ENCODE data around the gene TNRC6A.

DNA sequence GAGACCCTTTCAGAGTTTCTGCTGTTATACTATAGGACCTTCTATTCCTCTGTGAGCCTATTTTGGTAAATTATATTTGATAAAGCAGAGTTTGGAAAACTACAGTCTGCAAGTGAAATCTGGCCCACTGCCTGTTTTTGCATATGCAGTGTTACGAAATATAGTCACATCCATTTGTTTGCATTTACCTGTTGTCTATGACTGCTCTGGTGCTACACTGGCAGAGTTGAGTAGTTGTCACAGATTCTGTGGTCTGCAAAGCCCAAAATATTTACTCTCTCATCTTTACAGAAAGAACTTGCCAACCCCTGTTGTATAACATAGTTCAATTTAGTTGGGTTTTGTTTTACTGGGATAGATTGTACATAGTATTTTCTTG, 42.3 kb downstream of the TNRC6A start:
- TF ChIP-seq, protein P1, sequence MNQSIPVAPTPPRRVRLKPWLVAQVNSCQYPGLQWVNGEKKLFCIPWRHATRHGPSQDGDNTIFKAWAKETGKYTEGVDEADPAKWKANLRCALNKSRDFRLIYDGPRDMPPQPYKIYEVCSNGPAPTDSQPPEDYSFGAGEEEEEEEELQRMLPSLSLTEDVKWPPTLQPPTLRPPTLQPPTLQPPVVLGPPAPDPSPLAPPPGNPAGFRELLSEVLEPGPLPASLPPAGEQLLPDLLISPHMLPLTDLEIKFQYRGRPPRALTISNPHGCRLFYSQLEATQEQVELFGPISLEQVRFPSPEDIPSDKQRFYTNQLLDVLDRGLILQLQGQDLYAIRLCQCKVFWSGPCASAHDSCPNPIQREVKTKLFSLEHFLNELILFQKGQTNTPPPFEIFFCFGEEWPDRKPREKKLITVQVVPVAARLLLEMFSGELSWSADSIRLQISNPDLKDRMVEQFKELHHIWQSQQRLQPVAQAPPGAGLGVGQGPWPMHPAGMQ (IDR thresholded peaks at IDR 0.05; ENCODE audit: borderline replicate concordance): no peak
- TF ChIP-seq, protein P2, sequence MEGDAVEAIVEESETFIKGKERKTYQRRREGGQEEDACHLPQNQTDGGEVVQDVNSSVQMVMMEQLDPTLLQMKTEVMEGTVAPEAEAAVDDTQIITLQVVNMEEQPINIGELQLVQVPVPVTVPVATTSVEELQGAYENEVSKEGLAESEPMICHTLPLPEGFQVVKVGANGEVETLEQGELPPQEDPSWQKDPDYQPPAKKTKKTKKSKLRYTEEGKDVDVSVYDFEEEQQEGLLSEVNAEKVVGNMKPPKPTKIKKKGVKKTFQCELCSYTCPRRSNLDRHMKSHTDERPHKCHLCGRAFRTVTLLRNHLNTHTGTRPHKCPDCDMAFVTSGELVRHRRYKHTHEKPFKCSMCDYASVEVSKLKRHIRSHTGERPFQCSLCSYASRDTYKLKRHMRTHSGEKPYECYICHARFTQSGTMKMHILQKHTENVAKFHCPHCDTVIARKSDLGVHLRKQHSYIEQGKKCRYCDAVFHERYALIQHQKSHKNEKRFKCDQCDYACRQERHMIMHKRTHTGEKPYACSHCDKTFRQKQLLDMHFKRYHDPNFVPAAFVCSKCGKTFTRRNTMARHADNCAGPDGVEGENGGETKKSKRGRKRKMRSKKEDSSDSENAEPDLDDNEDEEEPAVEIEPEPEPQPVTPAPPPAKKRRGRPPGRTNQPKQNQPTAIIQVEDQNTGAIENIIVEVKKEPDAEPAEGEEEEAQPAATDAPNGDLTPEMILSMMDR (IDR thresholded peaks at IDR 0.05 in 2 of 3, conservative IDR thresholded peaks at IDR 0.05 in 1 of 3; ENCODE audit: control insufficient read depth in 2 of 3, extremely low read depth in 1 of 3, insufficient read depth in 1 of 3, low read depth in 3 of 3, low read length in 3 of 3): no peak
- TF ChIP-seq ATF7 (IDR thresholded peaks at IDR 0.05; ENCODE audit: low read depth) (no peak), SP1 (IDR thresholded peaks at IDR 0.05; ENCODE audit: low read depth, low read length) (no peak), RAD51 (IDR thresholded peaks at IDR 0.05) (no peak)
